B cell (primary cell): ENCODE data around the gene ZBTB16. TPM values are rescaled to one million over a fixed set of nuclear protein-coding genes. Genes with fewer than 3 reads are reported as not detected.
A peak's percentile ranks its signal among the peaks of the same experiment; 100 is the strongest.

Experiments used
- ATAC-seq: fragments of 200-7000 bp; cut with Tn5 transposase; one replicate; pipeline ENCODE4 v1.10.0; 2021; ENCODE audit warnings: low read depth, mild to moderate bottlenecking, moderate number of reproducible peaks, moderate library complexity
- CTCF ChIA-PET: fragments of 350-600 bp; sonication (Branson Sonifier 250); formaldehyde crosslinking; loops from one replicate; lab custom pipeline; 2021; ENCODE audit warnings: antibody characterized with exemption, inconsistent platforms; lab: Charles Lee
- POLR2A ChIA-PET: fragments of 350-600 bp; sonication (Branson Sonifier 250); formaldehyde crosslinking; loops from one replicate; lab custom pipeline; 2021; ENCODE audit warnings: antibody characterized with exemption; lab: Charles Lee
- DNase-seq: peaks from one replicate; pipeline ENCODE4 v3.0.0; 2013
- H2AFZ ChIP-seq: 2 replicates; pipeline ENCODE4 v1.6.1; 2012; ENCODE audit warnings: mild to moderate bottlenecking, low read depth, low read length; ENCODE audit not compliant: insufficient read depth, poor library complexity, severe bottlenecking
- H3K27ac ChIP-seq, 2 donors: 1 replicate in 1 of 2; 2 replicates in 1 of 2; pipeline ENCODE4 v1.5.1; 2012 to 2013; ENCODE audit warnings: low read length in 2 of 2, mild to moderate bottlenecking in 2 of 2, moderate library complexity in 1 of 2
- H3K27me3 ChIP-seq, 4 experiments: fragments of 200-600 bp in 1 of 4; sonication (generic) in 1 of 4; replicated peaks in 1 of 4; 1 replicate in 2 of 4; 2 replicates in 2 of 4; pipeline versions ENCODE4 v1.6.1 to v1.7.0; 2013 to 2016; ENCODE audit warnings: low read length in 3 of 4, mild to moderate bottlenecking in 2 of 4, mixed read lengths in 1 of 4, moderate library complexity in 1 of 4; ENCODE audit not compliant: insufficient read depth in 4 of 4, control insufficient read depth in 3 of 4; ENCODE audit errors: control extremely low read depth in 1 of 4
- H3K36me3 ChIP-seq, 2 experiments: replicated peaks in 1 of 2; 1 replicate in 1 of 2; 2 replicates in 1 of 2; pipeline versions ENCODE4 v1.6.1 to v1.7.1; 2013; ENCODE audit warnings: low read length in 1 of 2; ENCODE audit not compliant: insufficient read depth in 2 of 2, control insufficient read depth in 1 of 2; ENCODE audit errors: control extremely low read depth in 1 of 2, extremely low read depth in 1 of 2
- H3K4me1 ChIP-seq, 2 donors: fragments of 200-600 bp in 1 of 2; sonication (generic) in 1 of 2; 1 replicate in 1 of 2; 2 replicates in 1 of 2; pipeline versions ENCODE4 v1.5.1 to v1.6.1; 2013 to 2017; ENCODE audit warnings: low read length in 2 of 2; ENCODE audit not compliant: control insufficient read depth in 2 of 2, insufficient read depth in 2 of 2
- H3K4me2 ChIP-seq: replicated peaks from 2 replicates; pipeline ENCODE3; 2012; ENCODE audit warnings: mild to moderate bottlenecking, low read depth, low read length; ENCODE audit not compliant: poor library complexity, severe bottlenecking
- H3K4me3 ChIP-seq, 5 experiments: fragments of 200-600 bp in 1 of 5; sonication (generic) in 1 of 5; 1 replicate in 3 of 5; 2 replicates in 2 of 5; pipeline versions ENCODE4 v1.5.1 to v1.7.0; 2011 to 2016; ENCODE audit warnings: low read length in 4 of 5, mild to moderate bottlenecking in 4 of 5, low read depth in 2 of 5, control low read depth in 1 of 5, moderate library complexity in 1 of 5; ENCODE audit not compliant: insufficient read depth in 1 of 5; ENCODE audit errors: control extremely low read depth in 1 of 5, extremely low read depth in 1 of 5
- H3K79me2 ChIP-seq: fragments of 200-600 bp; sonication (generic); one replicate; pipeline ENCODE4 v1.6.0; 2016; ENCODE audit warnings: low read length; ENCODE audit not compliant: control insufficient read depth, insufficient read depth
- H3K9ac ChIP-seq: fragments of 200-600 bp; sonication (generic); 2 replicates; pipeline ENCODE4 v1.6.1; 2017; ENCODE audit warnings: mild to moderate bottlenecking, low read length, moderate library complexity
- H3K9me3 ChIP-seq, 3 donors: one replicate each; pipeline versions ENCODE4 v1.6.1 to v1.7.1; 2013; ENCODE audit warnings: low read length in 2 of 3; ENCODE audit not compliant: control insufficient read depth in 2 of 3, insufficient read depth in 1 of 3; ENCODE audit errors: control extremely low read depth in 1 of 3
- H4K20me1 ChIP-seq: 2 replicates; pipeline ENCODE4 v1.6.0; 2012; ENCODE audit warnings: mild to moderate bottlenecking, low read length; ENCODE audit not compliant: insufficient read depth, control insufficient read depth, poor library complexity, severe bottlenecking
- H3K27ac Mint-ChIP-seq: one replicate; pipeline ENCODE4 v1.8.0; 2021; ENCODE audit warnings: mixed read lengths
- H3K27me3 Mint-ChIP-seq: one replicate; pipeline ENCODE4 v1.8.0; 2021; ENCODE audit warnings: mixed read lengths
- H3K4me1 Mint-ChIP-seq: one replicate; pipeline ENCODE4 v1.8.0; 2021; ENCODE audit warnings: mixed read lengths
- H3K4me3 Mint-ChIP-seq: one replicate; pipeline ENCODE4 v1.8.0; 2021; ENCODE audit warnings: mixed read lengths
- H3K9me3 Mint-ChIP-seq: one replicate; pipeline ENCODE4 v1.8.0; 2022; ENCODE audit warnings: mixed read lengths; ENCODE audit not compliant: insufficient read depth
- CTCF ChIP-seq: fragments of 200-600 bp; IDR thresholded peaks from one replicate; pipeline ENCODE4 v1.8.0; 2022; ENCODE audit warnings: antibody characterized with exemption, mild to moderate bottlenecking
- EZH2 ChIP-seq: IDR thresholded peaks from 2 replicates; pipeline ENCODE4 v1.6.1; 2012; ENCODE audit warnings: borderline replicate concordance, low read depth, mild to moderate bottlenecking, moderate library complexity, low read length; ENCODE audit not compliant: insufficient read depth, poor library complexity, severe bottlenecking
- WGBS: methylation state at CpG from one replicate; pipeline ENCODE4 v1.1.5; 2013; ENCODE audit warnings: missing lambda C conversion rate; ENCODE audit not compliant: insufficient coverage; 5-methylcytosine and 5-hydroxymethylcytosine counted together
- intact Hi-C: fragments of 100-400 bp; cut with micrococcal nuclease; formaldehyde crosslinking; loops from one replicate; pipeline ENCODE4 v1.10.0; 2022
- polyA plus RNA-seq: library from polyadenylated mRNA; depleted of rRNA; stranded (reverse); fragments of >200 nt; gene quantifications from 2 replicates; pipeline ENCODE4 v1.2.3, GENCODE V29; 2012
- total RNA-seq, 2 donors: library from RNA; stranded (reverse); fragments of 120-200 nt in 1 of 2; gene quantifications; 1 replicate in 1 of 2; 2 replicates in 1 of 2; pipeline versions ENCODE4 v1.2.3 to v1.2.4, GENCODE V29; 2013 to 2022

The ZBTB16 gene
- total and polyA plus RNA-seq, 2 donors (not counting 1 experiment from before 2014, with no cell fraction given): 16.0 to 20.6 TPM

DNA sequence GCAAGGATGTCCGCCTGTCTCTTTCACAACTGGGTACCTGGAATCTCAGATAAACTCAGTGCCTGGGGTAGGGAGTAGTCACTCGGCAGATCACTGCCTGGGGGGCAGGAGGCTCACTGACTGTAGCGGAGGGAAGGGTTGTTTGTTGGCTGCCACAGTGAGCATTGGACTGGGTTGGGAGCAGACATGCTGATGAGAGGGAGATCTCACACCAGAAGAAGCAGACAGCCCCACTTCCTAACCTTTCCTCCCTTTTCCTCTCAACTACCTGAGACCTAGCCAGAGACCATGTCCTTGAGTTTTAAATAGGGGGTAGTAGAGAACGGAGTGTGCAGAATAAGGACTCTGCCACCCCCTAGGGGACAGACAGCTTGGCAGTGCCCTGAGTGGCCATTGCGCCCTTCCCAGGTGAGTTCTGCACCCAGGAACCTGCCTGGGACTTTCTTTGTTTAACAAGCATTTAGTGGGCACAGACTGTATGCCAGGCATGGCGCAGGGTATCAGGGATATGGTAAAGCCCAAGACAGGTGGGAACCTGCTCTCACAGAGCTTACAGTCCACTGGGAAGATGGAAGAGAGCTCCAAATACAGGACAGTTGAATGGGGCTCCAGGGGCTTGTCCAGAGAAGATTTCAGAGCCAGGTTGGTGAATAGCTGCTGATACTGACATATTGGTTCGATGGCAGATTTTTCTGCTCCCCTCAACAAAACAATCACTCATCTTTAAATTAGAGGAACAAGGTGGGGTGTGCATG lies 121.0 kb downstream of the ZBTB16 start:
- Histone ChIP-seq H3K9ac (no peak overlapping the region), H3K4me2 (peak overlapping the region; percentile 55), H3K4me3 (no peak overlapping the region), H3K9me3 (no peaks in the 10 kb centered on the region), H3K27me3 (no peaks in the 10 kb centered on the region), H2AFZ (no peak overlapping the region), H3K36me3 (no peaks in the 10 kb centered on the region), H3K79me2 (no peaks in the 10 kb centered on the region), H3K27ac (peak overlapping the region; percentile 79 to 84), H4K20me1 (no peaks in the 10 kb centered on the region), H3K4me1 (peaks cover 62 to 72% of the 10 kb centered on the region in 2 donors)
- intact Hi-C loops: loop anchor here (1.0 kb wide), 1 partner anchor 144 kb away; no protein-coding TSS in a partner anchor
- H3K4me1 Mint-ChIP-seq: peaks cover 69% of the 10 kb centered on the region
- DNase-seq (peak; percentile 59), ATAC-seq (peak; percentile 59)
- no peaks in the 10 kb centered on the region for H3K9me3 Mint-ChIP-seq
- ChIA-PET CTCF (interaction anchor here (0.6 to 5.9 kb wide), 16 partner anchors 9 to 374 kb away, joined by 3 to 93 read pairs (median 5); partner anchors contain the start of gene ZBTB16), POLR2A (interaction anchor here (0.9 to 2.6 kb wide), 3 partner anchors 14 to 80 kb away, joined by 3 to 7 read pairs (median 3); no protein-coding TSS in a partner anchor)
- TF ChIP-seq CTCF: peak; percentile 31
- no peak for TF ChIP-seq EZH2
- H3K4me3 Mint-ChIP-seq: peak overlapping the region; percentile 53
- WGBS: 82% methylated on average over 5 of the region's 7 CpGs
- peak overlapping the region; percentile 62 for H3K27ac Mint-ChIP-seq
- H3K27me3 Mint-ChIP-seq: peaks cover 2% of the 10 kb centered on the region

- ATAC-seq (no peak), DNase-seq (no peak)
- 76% methylated on average over 3 of the region's 3 CpGs for WGBS
- Histone ChIP-seq H3K27ac (no peak overlapping the region), H3K36me3 (no peaks in the 10 kb centered on the region), H3K9me3 (no peaks in the 10 kb centered on the region), H3K79me2 (no peaks in the 10 kb centered on the region), H3K4me3 (no peak overlapping the region), H3K27me3 (no peaks in the 10 kb centered on the region), H3K9ac (no peak overlapping the region), H2AFZ (no peak overlapping the region), H4K20me1 (no peaks in the 10 kb centered on the region), H3K4me2 (peak overlapping the region; percentile 55), H3K4me1 (peaks cover 70 to 80% of the 10 kb centered on the region in 2 donors)
- CTCF ChIA-PET: interaction anchor here (0.6 to 5.9 kb wide), 13 partner anchors 8 to 375 kb away, joined by 3 to 93 read pairs (median 8); partner anchors contain the start of gene ZBTB16
- Mint-ChIP-seq H3K27me3 (no peaks in the 10 kb centered on the region), H3K4me3 (no peak overlapping the region), H3K27ac (peak overlapping the region; percentile 59), H3K9me3 (no peaks in the 10 kb centered on the region), H3K4me1 (peaks cover 75% of the 10 kb centered on the region)
- TF ChIP-seq CTCF: no peak
- no peak for TF ChIP-seq EZH2
- POLR2A ChIA-PET: interaction anchor here (0.9 to 2.6 kb wide), 2 partner anchors 71 to 79 kb away, joined by 3 to 7 read pairs; no protein-coding TSS in a partner anchor
- intact Hi-C loops: no loop called here
Observed at GRCh38 chr11:114181195-114181594, 121.7 kb downstream of the ZBTB16 start.
